Lung (tissue), 12 donors: Measurements from ENCODE around the gene DTWD1. TPM values are rescaled to one million over a fixed set of nuclear protein-coding genes. Genes with fewer than 3 reads are reported as not detected.
A peak's percentile ranks its signal among the peaks of the same experiment; 100 is the strongest.

Experiments used
- ATAC-seq: fragments of 200-7000 bp; cut with Tn5 transposase; one replicate; pipeline ENCODE4 v1.9.1; 2020; ENCODE audit warnings: moderate number of reproducible peaks; ENCODE audit not compliant: insufficient read depth, low FRiP score
- DNase-seq, 3 donors: peaks; one replicate each; pipeline ENCODE4 v3.0.0-alpha.2; 2013 to 2017
- H3K27ac ChIP-seq, 2 donors: one replicate each; pipeline ENCODE4 v1.5.1; 2013; ENCODE audit warnings: mild to moderate bottlenecking in 2 of 2, moderate library complexity in 2 of 2, control low read depth in 1 of 2, inconsistent platforms in 1 of 2, low read depth in 1 of 2, low read length in 1 of 2
- H3K27me3 ChIP-seq, 3 donors: one replicate each; pipeline ENCODE4 v1.5.1; 2013; ENCODE audit warnings: low read length in 2 of 3; ENCODE audit not compliant: control insufficient read depth in 3 of 3, insufficient read depth in 3 of 3
- H3K36me3 ChIP-seq, 4 donors: one replicate each; pipeline ENCODE4 v1.5.1; 2013; ENCODE audit warnings: low read length in 4 of 4, mild to moderate bottlenecking in 1 of 4, moderate library complexity in 1 of 4; ENCODE audit not compliant: control insufficient read depth in 4 of 4, insufficient read depth in 4 of 4
- H3K4me1 ChIP-seq, 5 donors: one replicate each; pipeline ENCODE4 v1.5.1; 2013; ENCODE audit warnings: low read length in 5 of 5, mild to moderate bottlenecking in 2 of 5, moderate library complexity in 1 of 5; ENCODE audit not compliant: control insufficient read depth in 5 of 5, insufficient read depth in 5 of 5
- H3K4me3 ChIP-seq: one replicate; pipeline ENCODE4 v1.5.1; 2013; ENCODE audit warnings: mild to moderate bottlenecking, control low read depth, moderate library complexity
- H3K9ac ChIP-seq, 2 donors: one replicate each; pipeline ENCODE4 v1.5.1; 2013; ENCODE audit warnings: low read length in 2 of 2, control low read depth in 1 of 2; ENCODE audit not compliant: insufficient read depth in 1 of 2
- H3K9me3 ChIP-seq, 4 donors: one replicate each; pipeline ENCODE4 v1.5.1; 2013; ENCODE audit warnings: low read length in 3 of 4, mild to moderate bottlenecking in 1 of 4, moderate library complexity in 1 of 4; ENCODE audit not compliant: control insufficient read depth in 4 of 4, insufficient read depth in 3 of 4
- WGBS, 2 donors: extraction: QIAGEN DNeasy Blood & Tissue Kit; methylation state at CpG; one replicate each; pipeline ENCODE4 v1.1.7; 2013; 5-methylcytosine and 5-hydroxymethylcytosine counted together
- polyA plus RNA-seq, 2 donors: library from polyadenylated mRNA; stranded (reverse); fragments of 200-250 nt; gene quantifications; one replicate each; pipeline ENCODE4 v1.2.1, GENCODE V29; 2013
- total RNA-seq, 2 donors: library from RNA; depleted of rRNA in 1 of 2; stranded (reverse); fragments of >200 nt in 1 of 2; gene quantifications; one replicate each; pipeline ENCODE4 v1.2.1, GENCODE V29; 2014 to 2021
- TF ChIP-seq, protein P1 (sequence below): IDR thresholded peaks from 2 replicates; pipeline ENCODE4 v1.5.1; 2012; ENCODE audit warnings: mild to moderate bottlenecking; ENCODE audit errors: control extremely low read depth, extremely low read depth
- donor health status: control.
- donor health status: control.
- donor health status: Bipolar disorder and iron deficiency.
- donor health status: healthy.
- donor health status: DM: yes; HTN: yes; CAD: no.

Gene DTWD1
- total and polyA plus RNA-seq, 4 donors, result 14.2 to 44.1 (median 21.6) TPM

DNA sequence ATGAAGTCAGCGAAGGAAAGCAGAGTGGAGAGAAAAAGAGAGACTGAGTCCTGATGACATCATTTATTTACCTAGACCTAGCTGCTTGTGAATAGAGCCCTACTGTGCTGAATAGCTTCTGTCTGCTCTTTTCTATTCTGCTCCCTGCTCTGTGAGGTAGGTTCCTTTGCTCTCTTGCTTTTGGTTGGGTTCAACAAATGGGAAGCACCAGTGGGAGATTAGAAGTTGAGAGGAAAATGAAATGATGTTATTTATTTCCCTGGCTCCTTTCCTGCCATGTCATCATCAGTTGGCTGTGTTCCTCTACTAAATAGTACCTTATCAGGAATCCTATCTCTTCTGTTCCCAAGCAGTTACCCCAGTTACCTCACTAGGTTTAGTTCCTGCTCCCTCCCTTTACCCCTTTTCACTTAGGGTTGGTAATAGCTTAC is 23.5 kb downstream of the DTWD1 start:
- Histone ChIP-seq H3K9ac (no peak overlapping the region), H3K4me1 (peaks cover 0 to 19% (median 5%) of the 10 kb centered on the region in 5 donors), H3K27me3 (no peaks in the 10 kb centered on the region), H3K36me3 (peaks cover 0 to 4% (median 3%) of the 10 kb centered on the region in 4 donors), H3K9me3 (no peaks in the 10 kb centered on the region), H3K27ac (peak overlapping the region in 1 of 2 donors; percentile 23), H3K4me3 (no peak overlapping the region)
- TF ChIP-seq, protein P1, sequence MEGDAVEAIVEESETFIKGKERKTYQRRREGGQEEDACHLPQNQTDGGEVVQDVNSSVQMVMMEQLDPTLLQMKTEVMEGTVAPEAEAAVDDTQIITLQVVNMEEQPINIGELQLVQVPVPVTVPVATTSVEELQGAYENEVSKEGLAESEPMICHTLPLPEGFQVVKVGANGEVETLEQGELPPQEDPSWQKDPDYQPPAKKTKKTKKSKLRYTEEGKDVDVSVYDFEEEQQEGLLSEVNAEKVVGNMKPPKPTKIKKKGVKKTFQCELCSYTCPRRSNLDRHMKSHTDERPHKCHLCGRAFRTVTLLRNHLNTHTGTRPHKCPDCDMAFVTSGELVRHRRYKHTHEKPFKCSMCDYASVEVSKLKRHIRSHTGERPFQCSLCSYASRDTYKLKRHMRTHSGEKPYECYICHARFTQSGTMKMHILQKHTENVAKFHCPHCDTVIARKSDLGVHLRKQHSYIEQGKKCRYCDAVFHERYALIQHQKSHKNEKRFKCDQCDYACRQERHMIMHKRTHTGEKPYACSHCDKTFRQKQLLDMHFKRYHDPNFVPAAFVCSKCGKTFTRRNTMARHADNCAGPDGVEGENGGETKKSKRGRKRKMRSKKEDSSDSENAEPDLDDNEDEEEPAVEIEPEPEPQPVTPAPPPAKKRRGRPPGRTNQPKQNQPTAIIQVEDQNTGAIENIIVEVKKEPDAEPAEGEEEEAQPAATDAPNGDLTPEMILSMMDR, result no peak
- peak in 1 of 3 donors; percentile 19 for DNase-seq
- WGBS, 2 donors, result 96 to 100% methylated on average over 1 of the region's 1 CpG
- no peak for ATAC-seq

DNA sequence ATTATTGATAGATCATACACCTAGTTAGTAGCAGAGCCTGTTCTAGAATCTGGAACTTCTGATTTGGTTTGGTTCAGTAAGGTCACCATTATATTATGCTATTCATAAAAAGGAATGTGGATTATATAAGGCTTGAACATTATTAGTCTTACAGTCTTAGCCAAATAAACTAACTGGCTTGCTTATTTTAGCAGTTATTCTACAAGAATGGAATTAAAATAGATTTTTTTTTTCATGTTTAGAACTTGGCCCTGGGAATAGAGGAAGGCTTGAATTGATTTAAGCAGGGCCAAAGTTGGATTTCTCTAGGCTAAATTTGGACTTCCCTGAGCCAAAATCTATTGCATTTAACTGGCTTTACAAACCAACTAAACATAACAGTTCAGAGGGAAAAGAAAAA is 24.4 kb downstream of the DTWD1 start:
- Histone ChIP-seq H3K36me3 (peaks cover 0 to 4% (median 3%) of the 10 kb centered on the region in 4 donors), H3K4me1 (peaks cover 0 to 19% (median 5%) of the 10 kb centered on the region in 5 donors), H3K27ac (no peak overlapping the region), H3K9ac (peak overlapping the region in 1 of 2 donors; percentile 7), H3K9me3 (no peaks in the 10 kb centered on the region), H3K27me3 (no peaks in the 10 kb centered on the region), H3K4me3 (no peak overlapping the region)
- TF ChIP-seq, protein P1, result no peak
- ATAC-seq, result no peak
- DNase-seq, result peak in 2 of 3 donors; percentile 30 to 63

DNA sequence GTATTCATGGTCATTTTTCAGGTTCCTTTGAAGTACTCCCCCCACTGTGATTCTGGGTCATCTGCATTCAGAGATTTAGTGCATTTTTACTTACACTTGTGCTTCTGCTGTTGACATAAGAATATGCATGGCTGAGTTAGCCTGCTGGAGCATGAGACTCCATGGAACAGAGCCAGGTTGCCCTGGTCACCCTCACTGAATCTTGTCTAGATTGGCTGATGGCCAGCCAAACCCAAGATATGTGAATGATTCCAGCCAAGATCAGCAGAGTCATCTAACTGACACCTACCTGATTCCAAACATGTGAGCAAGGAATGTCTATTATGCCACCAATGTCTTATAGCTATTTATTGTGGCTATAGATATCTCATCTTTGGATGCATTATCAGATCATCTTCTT is 25.1 kb downstream of the DTWD1 start:
- Histone ChIP-seq H3K27me3 (no peaks in the 10 kb centered on the region), H3K9ac (no peak overlapping the region), H3K36me3 (peaks cover 0 to 4% (median 3%) of the 10 kb centered on the region in 4 donors), H3K4me1 (peaks cover 0 to 19% (median 5%) of the 10 kb centered on the region in 5 donors), H3K9me3 (no peaks in the 10 kb centered on the region), H3K4me3 (no peak overlapping the region), H3K27ac (no peak overlapping the region)
- no peak for ATAC-seq
- peak; percentile 29 to 62 (median 30) for DNase-seq
- TF ChIP-seq, protein P1, result no peak

DNA sequence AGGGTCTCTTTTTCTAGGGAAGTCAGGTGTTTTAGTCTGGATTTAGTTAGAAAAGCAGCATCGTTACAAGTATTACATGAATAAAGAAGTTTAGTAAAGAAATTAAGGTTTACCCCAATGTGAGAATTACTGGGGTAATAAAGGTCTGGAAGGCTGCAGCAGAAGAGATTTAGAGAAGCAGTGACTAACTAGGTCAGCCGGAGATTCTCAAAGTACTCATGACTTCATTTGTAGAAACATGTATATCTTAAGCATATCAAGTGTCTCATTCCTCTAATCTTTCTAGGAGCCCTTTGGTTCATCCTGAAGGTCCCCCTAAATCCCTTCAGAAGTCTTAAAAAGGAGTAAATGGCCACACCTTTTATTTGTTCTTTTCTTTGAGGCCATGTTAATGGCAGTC is 26.0 kb downstream of the DTWD1 start:
- no peak overlapping the region for H3K27ac ChIP-seq
- H3K4me3 ChIP-seq, result no peak overlapping the region
- DNase-seq (no peak), ATAC-seq (no peak)
- TF ChIP-seq, protein P1, result no peak
- 96 to 97% methylated on average over 2 of the region's 2 CpGs for WGBS, 2 donors
- no peaks in the 10 kb centered on the region for H3K9me3 ChIP-seq
- peaks cover 0 to 4% (median 3%) of the 10 kb centered on the region in 4 donors for H3K36me3 ChIP-seq
- H3K27me3 ChIP-seq, result no peaks in the 10 kb centered on the region
- peaks cover 0 to 19% (median 5%) of the 10 kb centered on the region in 5 donors for H3K4me1 ChIP-seq
- H3K9ac ChIP-seq, result no peak overlapping the region
